ENCODE results near the gene BTG4. TPM values are rescaled to one million over a fixed set of nuclear protein-coding genes. Genes with fewer than 3 reads are reported as not detected.

The BTG4 gene
- total RNA-seq, 1 donor from 2014 or later: not detected

DNA sequence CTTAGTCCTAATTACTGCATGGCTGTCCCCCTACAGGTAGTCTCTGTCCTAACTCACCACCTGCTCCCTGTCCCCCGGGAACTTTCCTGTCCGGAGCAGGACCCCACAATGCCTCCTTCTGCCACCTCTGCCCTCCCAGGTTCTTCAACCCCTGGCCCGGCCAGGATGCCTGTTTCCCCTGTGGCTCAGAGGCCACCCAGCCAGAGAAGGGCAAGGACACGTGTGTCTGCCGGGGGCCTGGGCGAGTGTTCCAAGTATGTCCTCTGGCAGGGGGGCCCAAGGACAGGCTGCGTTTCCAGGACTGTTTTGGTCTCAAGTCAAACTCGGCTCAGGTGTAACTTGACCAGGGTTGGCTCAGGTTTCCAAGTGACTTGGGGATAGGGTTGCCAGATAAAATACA, 63.8 kb downstream of the BTG4 start:
- H3K27ac Mint-ChIP-seq (ENCODE audit: unreplicated experiment): no peak overlapping the region
- no peak for DNase-seq (ENCODE audit: low spot score)
- H3K36me3 Mint-ChIP-seq (ENCODE audit: low read depth, unreplicated experiment): no peaks in the 10 kb centered on the region
- peaks cover 5% of the 10 kb centered on the region for H3K27me3 Mint-ChIP-seq (ENCODE audit: unreplicated experiment)
- H3K9me3 Mint-ChIP-seq (ENCODE audit: unreplicated experiment): no peaks in the 10 kb centered on the region
- H3K4me3 Mint-ChIP-seq (ENCODE audit: unreplicated experiment): no peak overlapping the region
- H3K4me1 Mint-ChIP-seq (ENCODE audit: unreplicated experiment): peaks cover 12% of the 10 kb centered on the region
- TF ChIP-seq, protein P1, sequence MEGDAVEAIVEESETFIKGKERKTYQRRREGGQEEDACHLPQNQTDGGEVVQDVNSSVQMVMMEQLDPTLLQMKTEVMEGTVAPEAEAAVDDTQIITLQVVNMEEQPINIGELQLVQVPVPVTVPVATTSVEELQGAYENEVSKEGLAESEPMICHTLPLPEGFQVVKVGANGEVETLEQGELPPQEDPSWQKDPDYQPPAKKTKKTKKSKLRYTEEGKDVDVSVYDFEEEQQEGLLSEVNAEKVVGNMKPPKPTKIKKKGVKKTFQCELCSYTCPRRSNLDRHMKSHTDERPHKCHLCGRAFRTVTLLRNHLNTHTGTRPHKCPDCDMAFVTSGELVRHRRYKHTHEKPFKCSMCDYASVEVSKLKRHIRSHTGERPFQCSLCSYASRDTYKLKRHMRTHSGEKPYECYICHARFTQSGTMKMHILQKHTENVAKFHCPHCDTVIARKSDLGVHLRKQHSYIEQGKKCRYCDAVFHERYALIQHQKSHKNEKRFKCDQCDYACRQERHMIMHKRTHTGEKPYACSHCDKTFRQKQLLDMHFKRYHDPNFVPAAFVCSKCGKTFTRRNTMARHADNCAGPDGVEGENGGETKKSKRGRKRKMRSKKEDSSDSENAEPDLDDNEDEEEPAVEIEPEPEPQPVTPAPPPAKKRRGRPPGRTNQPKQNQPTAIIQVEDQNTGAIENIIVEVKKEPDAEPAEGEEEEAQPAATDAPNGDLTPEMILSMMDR (IDR thresholded peaks at IDR 0.05; ENCODE audit: unreplicated experiment): no peak

DNA sequence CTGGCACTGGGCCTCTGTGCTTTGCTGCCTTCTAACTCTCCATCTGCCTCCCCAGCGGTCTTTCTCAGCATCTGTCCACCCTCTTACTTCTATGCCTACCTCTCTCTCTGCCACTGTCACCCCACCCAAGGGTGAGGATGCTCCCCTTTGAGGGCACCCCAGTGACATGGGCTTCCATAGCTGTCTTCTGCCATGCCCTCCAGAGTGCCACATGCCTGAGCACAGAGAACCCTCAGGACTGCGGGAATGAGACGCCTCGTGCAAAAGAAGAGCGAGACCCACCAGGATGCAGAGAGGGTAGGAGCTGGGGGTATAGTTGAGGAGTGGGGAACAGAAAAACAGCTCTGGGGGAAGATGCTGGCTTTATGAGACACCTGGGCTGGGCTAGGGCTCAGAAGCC, 64.3 kb downstream of the BTG4 start:
- Mint-ChIP-seq H3K4me1 (ENCODE audit: unreplicated experiment) (peaks cover 12% of the 10 kb centered on the region), H3K27me3 (ENCODE audit: unreplicated experiment) (peaks cover 3% of the 10 kb centered on the region), H3K36me3 (ENCODE audit: low read depth, unreplicated experiment) (no peaks in the 10 kb centered on the region), H3K4me3 (ENCODE audit: unreplicated experiment) (no peak overlapping the region), H3K9me3 (ENCODE audit: unreplicated experiment) (no peaks in the 10 kb centered on the region), H3K27ac (ENCODE audit: unreplicated experiment) (no peak overlapping the region)
- TF ChIP-seq, protein P1 (IDR thresholded peaks at IDR 0.05; ENCODE audit: unreplicated experiment): no peak
- no peak for DNase-seq (ENCODE audit: low spot score)

DNA sequence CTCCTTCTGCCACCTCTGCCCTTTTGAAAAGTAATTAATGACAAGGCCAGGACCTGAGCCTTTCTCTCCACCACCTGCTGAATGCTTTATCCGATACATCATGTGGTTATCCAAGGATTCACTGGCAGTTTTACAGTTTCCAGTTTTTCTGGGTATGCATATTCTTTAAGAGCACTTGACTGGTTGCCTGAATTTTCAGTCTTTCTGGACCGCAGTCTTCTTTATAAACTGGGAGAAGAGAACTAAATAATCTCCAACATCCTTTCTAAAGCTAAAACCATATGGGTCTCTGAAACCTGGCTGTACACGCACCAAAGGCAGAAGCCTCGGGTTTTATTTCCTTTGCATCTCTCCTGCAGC, 65.1 kb downstream of the BTG4 start:
- H3K27ac Mint-ChIP-seq (ENCODE audit: unreplicated experiment): no peak overlapping the region
- peaks cover 12% of the 10 kb centered on the region for H3K4me1 Mint-ChIP-seq (ENCODE audit: unreplicated experiment)
- no peak overlapping the region for H3K4me3 Mint-ChIP-seq (ENCODE audit: unreplicated experiment)
- H3K9me3 Mint-ChIP-seq (ENCODE audit: unreplicated experiment): no peaks in the 10 kb centered on the region
- TF ChIP-seq, protein P1 (IDR thresholded peaks at IDR 0.05; ENCODE audit: unreplicated experiment): no peak
- peaks cover 4% of the 10 kb centered on the region for H3K27me3 Mint-ChIP-seq (ENCODE audit: unreplicated experiment)
- no peak for DNase-seq (ENCODE audit: low spot score)
- no peaks in the 10 kb centered on the region for H3K36me3 Mint-ChIP-seq (ENCODE audit: low read depth, unreplicated experiment)

DNA sequence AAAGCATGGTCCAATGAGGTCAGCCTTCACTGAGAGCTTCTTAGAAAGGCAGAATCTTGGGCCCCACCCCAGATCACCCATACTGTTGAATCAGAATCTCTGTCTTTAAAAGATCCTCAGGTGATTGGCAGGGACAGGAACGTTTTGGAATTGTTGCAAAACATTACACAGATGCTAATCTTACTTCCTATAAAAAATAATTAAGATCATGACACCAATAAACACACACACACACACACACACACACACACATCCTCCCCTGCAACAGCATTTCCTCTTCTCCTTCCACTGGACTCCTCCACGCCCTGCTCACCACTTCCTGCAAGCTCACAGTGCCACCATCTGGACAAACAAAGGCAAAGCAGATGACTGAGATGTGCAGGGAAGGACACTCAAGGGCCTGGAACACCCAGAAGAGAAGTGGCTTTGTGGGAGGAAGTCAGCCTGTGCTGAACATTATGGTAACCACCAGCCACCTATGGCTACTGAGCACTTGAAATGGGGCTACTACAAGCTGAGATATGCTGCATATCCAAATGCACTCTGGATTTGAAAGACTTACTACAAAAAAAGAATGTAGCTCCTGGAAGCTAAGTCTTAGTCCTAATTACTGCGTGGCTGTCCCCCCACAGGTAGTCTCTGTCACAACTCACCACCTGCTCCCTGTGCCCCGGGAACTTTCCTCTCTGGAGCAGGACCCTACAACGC, 65.6 kb downstream of the BTG4 start:
- Mint-ChIP-seq H3K4me1 (ENCODE audit: unreplicated experiment) (peaks cover 12% of the 10 kb centered on the region), H3K9me3 (ENCODE audit: unreplicated experiment) (no peaks in the 10 kb centered on the region), H3K4me3 (ENCODE audit: unreplicated experiment) (no peak overlapping the region), H3K36me3 (ENCODE audit: low read depth, unreplicated experiment) (no peaks in the 10 kb centered on the region), H3K27ac (ENCODE audit: unreplicated experiment) (no peak overlapping the region), H3K27me3 (ENCODE audit: unreplicated experiment) (peaks cover 2% of the 10 kb centered on the region)
- TF ChIP-seq, protein P1 (IDR thresholded peaks at IDR 0.05; ENCODE audit: unreplicated experiment): peak; percentile 48
- DNase-seq (ENCODE audit: low spot score): peak; percentile 72

DNA sequence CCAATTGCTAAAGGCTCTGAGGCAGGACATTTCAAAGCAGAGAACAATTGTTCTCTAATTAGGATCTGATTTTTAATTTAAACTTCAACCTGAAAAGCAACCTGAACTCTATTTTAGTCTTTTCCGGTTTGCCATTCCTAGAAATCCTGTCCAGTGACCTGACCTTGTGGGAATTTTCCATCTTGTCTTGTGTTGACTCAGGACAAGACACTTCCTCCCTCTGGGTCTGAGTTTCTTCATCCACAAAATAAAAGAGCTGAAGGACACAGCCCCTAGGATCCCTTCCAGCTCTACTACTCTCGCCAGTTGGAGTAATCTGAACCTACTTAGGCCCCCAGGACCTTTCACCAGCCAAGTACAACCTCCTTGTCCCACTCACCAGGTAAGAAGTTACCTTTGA, 66.6 kb downstream of the BTG4 start:
- no peaks in the 10 kb centered on the region for H3K36me3 Mint-ChIP-seq (ENCODE audit: low read depth, unreplicated experiment)
- H3K27ac Mint-ChIP-seq (ENCODE audit: unreplicated experiment): no peak overlapping the region
- DNase-seq (ENCODE audit: low spot score): no peak

More for the DNA sequence above, 66.6 kb downstream of the BTG4 start:
- Mint-ChIP-seq H3K4me1 (ENCODE audit: unreplicated experiment) (peaks cover 12% of the 10 kb centered on the region), H3K9me3 (ENCODE audit: unreplicated experiment) (no peaks in the 10 kb centered on the region), H3K4me3 (ENCODE audit: unreplicated experiment) (no peak overlapping the region), H3K27me3 (ENCODE audit: unreplicated experiment) (peaks cover 2% of the 10 kb centered on the region)
- TF ChIP-seq, protein P1 (IDR thresholded peaks at IDR 0.05; ENCODE audit: unreplicated experiment): no peak
